ENCODE measurements around the gene BABAM2.

BABAM2 gene

GRCh38 chr2:28318023-28318422 lies 427.5 kb downstream of the BABAM2 start:
- TF ChIP-seq, protein P1, sequence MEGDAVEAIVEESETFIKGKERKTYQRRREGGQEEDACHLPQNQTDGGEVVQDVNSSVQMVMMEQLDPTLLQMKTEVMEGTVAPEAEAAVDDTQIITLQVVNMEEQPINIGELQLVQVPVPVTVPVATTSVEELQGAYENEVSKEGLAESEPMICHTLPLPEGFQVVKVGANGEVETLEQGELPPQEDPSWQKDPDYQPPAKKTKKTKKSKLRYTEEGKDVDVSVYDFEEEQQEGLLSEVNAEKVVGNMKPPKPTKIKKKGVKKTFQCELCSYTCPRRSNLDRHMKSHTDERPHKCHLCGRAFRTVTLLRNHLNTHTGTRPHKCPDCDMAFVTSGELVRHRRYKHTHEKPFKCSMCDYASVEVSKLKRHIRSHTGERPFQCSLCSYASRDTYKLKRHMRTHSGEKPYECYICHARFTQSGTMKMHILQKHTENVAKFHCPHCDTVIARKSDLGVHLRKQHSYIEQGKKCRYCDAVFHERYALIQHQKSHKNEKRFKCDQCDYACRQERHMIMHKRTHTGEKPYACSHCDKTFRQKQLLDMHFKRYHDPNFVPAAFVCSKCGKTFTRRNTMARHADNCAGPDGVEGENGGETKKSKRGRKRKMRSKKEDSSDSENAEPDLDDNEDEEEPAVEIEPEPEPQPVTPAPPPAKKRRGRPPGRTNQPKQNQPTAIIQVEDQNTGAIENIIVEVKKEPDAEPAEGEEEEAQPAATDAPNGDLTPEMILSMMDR (IDR thresholded peaks at IDR 0.05; ENCODE audit: extremely low read depth, missing control alignments), result no peak

DNA sequence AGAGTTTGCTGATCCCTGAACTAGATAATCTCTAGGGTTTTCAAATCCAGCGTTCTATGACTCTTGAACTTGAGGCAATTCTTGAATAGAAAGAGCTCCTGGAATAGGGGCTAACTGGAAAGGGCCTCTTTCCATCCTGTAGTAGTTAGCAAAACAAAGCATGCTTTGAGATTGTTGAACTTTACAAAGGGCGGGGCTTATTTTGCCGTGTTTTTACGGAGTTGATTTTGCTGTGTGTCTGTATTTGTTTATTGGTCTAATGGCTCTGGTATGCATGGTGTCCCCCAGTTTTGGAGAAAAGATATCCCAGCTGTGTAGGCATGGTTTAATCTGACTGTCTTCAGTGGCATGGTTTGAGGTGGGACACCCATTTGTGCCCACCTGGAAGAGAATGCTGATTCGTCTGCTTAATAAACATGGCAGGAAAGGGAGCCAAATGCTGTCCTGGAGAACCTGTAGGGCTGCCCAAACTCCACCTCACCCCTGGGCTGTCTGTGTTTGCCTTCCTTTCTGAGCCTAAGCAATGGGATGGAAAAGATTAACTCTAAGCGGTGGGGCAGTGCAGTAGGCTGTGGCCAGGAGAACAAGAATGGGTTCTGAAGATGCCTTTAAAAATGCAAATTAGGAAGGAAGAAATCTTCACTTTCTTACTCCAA lies 428.1 kb downstream of the BABAM2 start:
- TF ChIP-seq, protein P1 (IDR thresholded peaks at IDR 0.05; ENCODE audit: extremely low read depth, missing control alignments), result no peak
- no peak for DNase-seq (ENCODE audit: low spot score)

More at GRCh38 chr2:28318023-28318422, 427.5 kb downstream of the BABAM2 start:
- DNase-seq (ENCODE audit: low spot score), result no peak

DNA sequence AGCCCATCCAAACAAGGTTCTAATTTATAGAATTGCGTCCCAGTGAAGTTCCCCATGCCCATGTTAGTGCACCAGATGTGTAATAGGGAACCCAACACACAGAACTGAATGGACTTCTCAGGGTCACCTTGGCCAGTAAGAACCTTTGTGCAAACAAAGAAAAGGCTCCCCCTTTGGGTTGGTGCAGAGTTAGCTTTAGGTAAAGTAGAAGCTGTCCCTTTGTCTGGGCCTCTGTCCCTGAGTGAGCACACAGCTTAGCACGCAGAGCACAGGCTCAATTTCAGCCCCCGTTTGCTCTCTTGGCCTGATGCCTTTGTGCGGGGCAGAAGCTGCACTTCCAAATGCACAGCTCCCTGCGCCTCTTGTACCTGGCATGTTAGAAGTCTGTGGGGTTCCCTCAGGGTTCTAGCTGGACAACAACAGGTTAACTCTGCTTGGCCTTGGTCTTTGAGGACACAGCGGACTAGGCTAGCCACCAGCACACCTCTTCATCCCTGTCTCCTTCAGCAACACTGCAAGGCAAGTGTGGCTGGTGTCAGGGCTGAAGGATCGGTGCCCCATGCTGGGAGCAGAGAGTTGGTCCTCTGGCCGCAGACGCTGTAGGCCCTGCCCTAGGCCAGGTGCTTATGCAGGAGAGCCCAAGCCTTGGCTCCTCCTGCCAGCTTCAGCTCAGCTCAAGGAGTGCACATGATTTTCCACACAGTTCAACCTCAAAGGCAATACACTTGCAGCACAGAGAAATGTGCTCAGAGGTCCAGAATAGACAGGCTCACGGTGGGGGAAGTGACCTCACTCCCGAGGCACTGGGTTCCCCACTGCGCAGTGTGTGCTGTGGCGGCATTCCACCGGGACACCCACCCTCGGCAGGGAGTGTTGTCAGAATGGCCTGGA lies 428.8 kb downstream of the BABAM2 start:
- no peak for DNase-seq (ENCODE audit: low spot score)
- TF ChIP-seq, protein P1 (IDR thresholded peaks at IDR 0.05; ENCODE audit: extremely low read depth, missing control alignments), result no peak

- TF ChIP-seq, protein P1 (IDR thresholded peaks at IDR 0.05; ENCODE audit: extremely low read depth, missing control alignments), result no peak
- DNase-seq (ENCODE audit: low spot score), result no peak
These were observed 429.5 kb downstream of the BABAM2 start for GRCh38 chr2:28320009-28320365.

GRCh38 chr2:28320371-28320770 lies 429.8 kb downstream of the BABAM2 start:
- DNase-seq (ENCODE audit: low spot score), result no peak
- TF ChIP-seq, protein P1 (IDR thresholded peaks at IDR 0.05; ENCODE audit: extremely low read depth, missing control alignments), result no peak

DNA sequence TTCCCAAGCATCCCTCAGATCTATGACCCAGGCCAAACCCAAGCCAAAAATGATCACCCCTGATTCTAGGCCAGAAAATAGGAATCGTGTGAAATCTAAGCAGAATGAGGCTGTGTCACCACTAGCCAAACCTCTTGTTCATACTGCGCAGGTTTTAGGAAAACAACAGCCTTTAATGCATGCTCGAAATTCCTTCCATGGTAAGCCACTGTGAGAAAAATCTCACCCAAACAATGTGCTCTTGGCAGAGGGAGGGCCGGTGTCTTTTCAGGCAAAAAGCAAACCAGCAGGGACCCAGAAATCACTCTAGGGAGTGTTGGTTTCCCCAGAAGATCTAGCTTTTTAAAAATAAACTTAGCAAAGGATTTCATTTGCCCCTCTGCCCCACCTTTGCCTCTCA lies 430.9 kb downstream of the BABAM2 start:
- TF ChIP-seq, protein P1 (IDR thresholded peaks at IDR 0.05; ENCODE audit: extremely low read depth, missing control alignments), result no peak
- DNase-seq (ENCODE audit: low spot score), result no peak

DNA sequence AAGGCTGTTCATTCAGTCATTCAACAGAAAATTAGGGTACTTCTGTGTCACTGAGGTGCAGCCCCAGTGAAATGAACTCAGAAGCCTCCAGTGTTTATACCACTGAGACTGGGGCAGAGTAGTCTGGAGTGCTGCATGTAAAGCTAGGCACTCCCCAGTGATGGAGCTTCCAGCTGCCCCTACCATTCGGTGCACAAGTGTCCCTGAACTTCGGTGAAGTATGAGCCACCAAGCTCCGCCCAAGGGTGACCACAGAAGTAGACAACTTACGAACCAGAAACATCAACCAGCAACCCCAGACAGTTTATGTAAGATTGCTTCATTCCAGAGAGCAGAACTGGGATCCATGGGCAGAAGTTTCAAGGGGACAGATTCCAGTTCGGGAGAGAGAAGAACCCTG lies 431.5 kb downstream of the BABAM2 start:
- no peak for DNase-seq (ENCODE audit: low spot score)
- TF ChIP-seq, protein P1 (IDR thresholded peaks at IDR 0.05; ENCODE audit: extremely low read depth, missing control alignments), result no peak
